HFF-Myc (cell line): ENCODE data around the gene DIPK1B.
"Not testable (repeated sequence)": the region's sequence is repeated elsewhere in the genome, so short reads cannot be mapped to it uniquely, and the experiment has no call there.

ENCODE experiments used
- DNase-seq: peaks from one replicate; pipeline ENCODE4 v3.0.0-alpha.2; 2011; ENCODE audit warnings: low read depth; ENCODE audit errors: extremely low read depth
- H3K4me3 ChIP-seq: replicated peaks from 2 replicates; pipeline ENCODE4 v1.5.1; 2011; ENCODE audit warnings: low read depth, mild to moderate bottlenecking, control low read depth, low read length
- CTCF ChIP-seq: IDR thresholded peaks from 2 replicates; pipeline ENCODE4 v1.5.1; 2012; ENCODE audit warnings: mild to moderate bottlenecking, low read depth, low read length, control low read depth; ENCODE audit errors: missing control alignments

DIPK1B gene

GRCh38 chr9:136766410-136767120 is 54.2 kb downstream of the DIPK1B start:
- TF ChIP-seq CTCF = peak; percentile 34
- DNase-seq, H3K4me3 ChIP-seq: not testable (repeated sequence)

DNA sequence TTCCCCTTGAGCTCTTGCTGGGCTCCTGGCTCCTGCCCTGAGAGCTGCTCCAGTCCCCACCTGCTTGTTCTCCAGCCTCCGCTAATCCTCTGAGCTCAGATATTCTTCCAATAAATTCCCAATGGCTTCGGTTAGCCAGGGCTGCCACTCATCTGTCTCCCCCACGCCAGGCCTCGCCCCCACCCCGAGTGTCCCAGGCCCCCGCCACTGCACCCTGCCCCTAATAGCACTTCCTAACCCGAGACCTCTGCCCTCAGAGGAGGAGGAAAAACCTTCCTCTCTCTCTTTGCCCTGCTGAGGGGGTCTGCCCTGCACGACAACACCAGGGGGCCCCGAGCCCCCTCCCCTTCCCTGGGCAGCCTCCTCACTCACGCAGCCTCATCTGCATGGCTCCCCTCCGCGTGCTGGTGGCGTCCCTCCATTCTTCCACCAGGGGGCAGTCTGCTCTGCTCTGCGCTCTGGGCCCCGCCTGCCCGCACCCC is 57.4 kb downstream of the DIPK1B start:
- TF ChIP-seq CTCF = peak; percentile 46
- H3K4me3 ChIP-seq = no peak overlapping the region
- DNase-seq = no peak

GRCh38 chr9:136771907-136772415 is 59.6 kb downstream of the DIPK1B start:
- no peak for TF ChIP-seq CTCF
- H3K4me3 ChIP-seq = no peak overlapping the region
- DNase-seq = no peak

DNA sequence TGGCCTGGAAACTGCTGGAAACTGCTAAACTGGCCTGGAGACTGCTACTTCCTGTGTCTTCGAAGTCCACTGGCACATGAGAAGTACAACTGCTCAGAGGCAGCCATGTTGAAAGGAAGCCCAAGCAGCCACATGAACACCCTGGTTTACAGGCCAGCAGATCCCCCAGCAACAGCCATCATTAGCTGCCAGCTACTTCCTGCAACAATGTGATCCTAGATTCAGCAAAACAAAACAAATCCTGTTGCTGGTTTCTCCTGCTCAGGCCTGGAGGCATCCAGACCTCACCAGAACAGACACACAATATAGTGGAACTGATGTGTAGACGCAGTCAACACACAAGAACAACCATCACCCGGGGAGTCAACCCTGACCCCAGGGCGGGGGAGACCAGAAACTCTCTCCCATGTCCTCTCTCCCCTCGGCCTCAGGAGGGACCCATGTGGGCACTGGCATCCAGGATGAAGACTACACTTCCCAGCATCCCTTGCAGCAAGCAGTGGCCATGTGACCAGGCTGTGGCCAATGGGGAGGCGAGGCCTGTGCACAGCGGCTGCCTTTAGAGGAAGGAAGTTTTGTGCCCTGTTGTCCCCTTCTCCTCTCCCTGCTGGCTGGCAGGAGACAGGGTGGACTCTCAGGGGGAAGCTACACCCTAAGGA is 61.1 kb downstream of the DIPK1B start:
- TF ChIP-seq CTCF = no peak
- no peak overlapping the region for H3K4me3 ChIP-seq
- DNase-seq = no peak
